Measurements from ENCODE around the gene RBM22.

The RBM22 gene

DNA sequence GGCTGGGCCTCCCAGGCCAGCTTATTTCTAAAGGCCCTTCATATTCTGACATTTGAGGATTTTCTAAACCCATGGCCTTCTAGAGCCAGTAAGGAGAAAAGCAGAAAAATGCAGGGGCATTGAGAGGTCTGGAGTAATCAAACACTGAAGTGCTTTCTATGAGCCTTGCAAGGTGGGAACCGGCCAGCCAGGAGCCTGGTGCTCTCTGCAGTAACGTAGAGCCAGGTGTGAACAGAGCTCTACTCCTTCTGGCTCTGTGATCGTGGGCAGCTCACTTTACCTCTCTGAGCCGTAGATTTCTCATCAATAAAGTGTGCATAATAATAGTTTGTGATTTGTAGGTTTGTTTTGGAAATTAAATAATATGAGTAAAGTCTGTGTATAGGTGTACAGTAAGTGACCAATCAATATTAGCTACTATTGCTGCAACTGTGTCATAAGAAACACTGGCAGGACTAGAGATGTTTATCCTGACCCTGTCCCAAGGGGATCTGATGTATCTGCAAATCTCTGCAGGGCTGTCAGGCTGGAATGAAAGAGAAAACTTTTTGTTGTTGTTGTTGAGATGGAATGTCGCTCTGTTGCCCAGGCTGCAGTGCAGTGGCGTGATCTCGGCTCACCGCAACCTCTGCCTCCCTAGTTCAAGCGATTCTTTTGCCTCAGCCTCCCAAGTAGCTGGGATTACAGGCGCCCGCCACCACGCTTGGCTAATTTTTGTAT, 57.7 kb downstream of the RBM22 start:
- no peak for DNase-seq
- H3K9me3 Mint-ChIP-seq, result no peaks in the 10 kb centered on the region
- H3K4me1 Mint-ChIP-seq, result no peaks in the 10 kb centered on the region
- H3K27me3 Mint-ChIP-seq, result peaks cover 47% of the 10 kb centered on the region
- H3K27ac Mint-ChIP-seq, result no peak overlapping the region
- CTCF ChIA-PET, result interaction anchor here (1.1 to 1.6 kb wide), 3 partner anchors 10 to 204 kb away, joined by 3 read pairs; partner anchors contain the start of gene IRGM
- no peaks in the 10 kb centered on the region for H3K36me3 Mint-ChIP-seq
- H3K4me3 Mint-ChIP-seq, result no peak overlapping the region

DNA sequence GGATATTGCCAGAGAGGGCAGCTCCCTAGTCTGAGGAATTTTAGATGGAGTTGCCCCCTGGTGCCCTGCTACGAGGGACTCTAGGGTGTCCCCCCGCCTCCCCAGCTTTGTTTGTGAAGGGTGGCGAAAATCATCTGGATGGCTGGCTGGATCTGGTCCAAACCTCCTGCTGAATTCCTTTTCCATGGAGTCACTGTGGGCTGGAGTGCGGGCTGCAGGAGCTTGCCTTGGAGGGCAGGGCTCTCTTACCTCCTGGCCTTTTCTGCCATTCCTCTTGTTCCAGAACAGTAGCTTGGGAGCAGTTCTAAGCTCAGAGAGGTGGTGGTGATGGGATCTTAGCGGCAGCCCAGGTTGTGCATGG, 58.3 kb downstream of the RBM22 start:
- Mint-ChIP-seq H3K4me3 (no peak overlapping the region), H3K36me3 (no peaks in the 10 kb centered on the region), H3K4me1 (no peaks in the 10 kb centered on the region), H3K9me3 (no peaks in the 10 kb centered on the region), H3K27me3 (peaks cover 50% of the 10 kb centered on the region), H3K27ac (no peak overlapping the region)
- CTCF ChIA-PET, result interaction anchor here (1.6 kb wide), 1 partner anchor 9 kb away, joined by 3 read pairs; no protein-coding TSS in a partner anchor
- no peak for DNase-seq

DNA sequence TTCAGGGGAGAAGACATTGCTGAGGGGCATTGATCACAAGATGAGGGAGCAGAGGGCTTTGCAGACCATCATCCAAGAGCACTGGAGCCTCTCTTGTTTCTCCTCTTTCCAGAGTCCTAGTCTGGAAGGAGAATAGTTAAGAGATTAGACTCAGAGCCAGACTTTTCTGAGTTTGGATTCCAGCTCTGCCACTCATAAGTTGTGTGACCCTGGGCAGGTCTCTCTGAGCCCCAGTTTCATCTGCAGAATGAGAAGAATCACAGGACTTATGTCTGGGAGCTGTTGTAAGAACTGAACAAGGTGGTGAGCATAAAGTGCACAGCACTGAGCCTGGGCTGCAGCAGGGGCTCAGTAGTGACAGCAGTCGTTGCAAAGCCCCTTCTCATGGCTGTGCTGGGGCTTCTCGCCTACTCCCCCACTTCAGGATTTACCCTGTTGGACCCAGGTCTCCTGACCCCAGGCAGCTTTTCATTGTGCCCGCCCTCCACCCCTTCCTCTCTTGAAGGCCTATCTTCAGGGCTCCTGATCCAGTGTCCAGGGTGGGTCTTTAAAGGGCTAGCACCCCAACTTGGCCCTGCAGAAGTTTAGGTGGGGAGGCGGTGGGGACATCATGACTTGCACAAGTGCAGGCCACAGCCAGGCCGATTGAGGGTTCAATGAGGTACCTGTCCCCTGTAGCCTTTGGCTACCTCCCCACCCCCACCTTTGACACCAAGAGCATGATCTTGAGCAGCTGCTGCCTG, 58.9 kb downstream of the RBM22 start:
- no peak overlapping the region for H3K4me3 Mint-ChIP-seq
- CTCF ChIA-PET, result interaction anchor here (1.6 kb wide), 1 partner anchor 9 kb away, joined by 3 read pairs; no protein-coding TSS in a partner anchor
- no peaks in the 10 kb centered on the region for H3K4me1 Mint-ChIP-seq
- H3K27me3 Mint-ChIP-seq, result peaks cover 56% of the 10 kb centered on the region
- no peaks in the 10 kb centered on the region for H3K9me3 Mint-ChIP-seq
- no peaks in the 10 kb centered on the region for H3K36me3 Mint-ChIP-seq
- H3K27ac Mint-ChIP-seq, result no peak overlapping the region
- no peak for DNase-seq

DNA sequence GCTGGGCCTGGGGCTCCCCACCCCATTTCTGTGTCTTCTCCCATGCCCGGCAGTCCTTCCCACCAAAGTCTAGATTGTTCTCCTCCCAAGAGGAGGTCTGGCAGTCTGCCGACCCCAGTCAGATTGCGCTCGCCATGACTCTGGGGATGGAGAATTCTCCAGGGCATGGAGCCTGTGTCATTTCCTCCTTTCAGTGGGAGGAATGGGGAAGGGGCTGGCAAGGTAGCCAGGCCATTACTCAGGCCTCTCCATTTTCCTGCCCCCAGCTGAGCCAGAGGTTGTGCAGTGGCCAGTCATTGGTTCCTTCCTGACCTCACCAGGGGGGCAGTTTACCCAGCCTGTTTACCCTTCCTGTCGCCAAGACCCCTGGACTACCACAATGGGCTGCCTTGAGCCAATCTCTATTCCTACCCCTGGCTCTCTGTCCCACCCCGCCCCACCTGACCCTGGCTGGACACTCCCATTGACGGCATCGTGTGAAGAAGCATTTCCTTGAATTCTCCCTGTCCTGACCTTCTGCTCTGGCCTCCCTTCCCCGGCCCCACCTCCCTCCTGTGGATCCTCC, 59.8 kb downstream of the RBM22 start:
- Mint-ChIP-seq H3K27me3 (peaks cover 64% of the 10 kb centered on the region), H3K4me3 (no peak overlapping the region), H3K9me3 (no peaks in the 10 kb centered on the region), H3K27ac (no peak overlapping the region), H3K4me1 (no peaks in the 10 kb centered on the region), H3K36me3 (no peaks in the 10 kb centered on the region)
- CTCF ChIA-PET, result no interaction called here
- DNase-seq, result no peak

Data from activated naive CD4-positive, alpha-beta T cell treated with anti-CD3 and anti-CD28 coated beads, Interleukin-2, amount 10 ng/mL, durations not matched to agents 7 days and 5 days (primary cell).